IPS DF 4.7 (cell line): ENCODE data around the gene KCNMA1.

ENCODE experiments used
- DNase-seq: peaks from one replicate; pipeline ENCODE4 v3.0.0-alpha.2; 2013; ENCODE audit warnings: low spot score; ENCODE audit errors: extremely low read depth

Gene KCNMA1

GRCh38 chr10:77493239-77493806, 144.3 kb downstream of the KCNMA1 start:
- no peak for DNase-seq

- DNase-seq = no peak
These were observed 145.1 kb downstream of the KCNMA1 start for GRCh38 chr10:77492368-77492994.

GRCh38 chr10:77490534-77491314, 146.9 kb downstream of the KCNMA1 start:
- no peak for DNase-seq

DNA sequence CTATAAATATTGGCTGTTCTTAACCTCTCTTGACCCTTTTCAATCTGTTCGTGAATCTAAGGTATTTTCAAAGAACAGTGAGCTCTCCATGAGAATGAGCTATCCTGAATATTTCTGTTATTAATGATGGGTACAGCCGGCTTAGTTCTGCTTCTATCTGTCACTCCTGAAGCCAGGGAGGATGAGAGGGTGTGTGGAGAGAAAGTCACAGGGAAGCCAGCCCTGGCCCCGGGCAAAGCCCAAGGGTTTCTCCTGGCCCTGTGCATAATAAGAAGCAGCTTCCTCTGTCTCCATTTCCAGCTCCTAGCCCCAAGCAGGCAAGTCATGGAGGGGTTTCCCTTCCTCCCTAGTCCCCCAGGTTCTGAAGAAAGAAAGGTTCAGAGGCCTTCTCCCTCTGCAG, 151.1 kb downstream of the KCNMA1 start:
- no peak for DNase-seq

DNA sequence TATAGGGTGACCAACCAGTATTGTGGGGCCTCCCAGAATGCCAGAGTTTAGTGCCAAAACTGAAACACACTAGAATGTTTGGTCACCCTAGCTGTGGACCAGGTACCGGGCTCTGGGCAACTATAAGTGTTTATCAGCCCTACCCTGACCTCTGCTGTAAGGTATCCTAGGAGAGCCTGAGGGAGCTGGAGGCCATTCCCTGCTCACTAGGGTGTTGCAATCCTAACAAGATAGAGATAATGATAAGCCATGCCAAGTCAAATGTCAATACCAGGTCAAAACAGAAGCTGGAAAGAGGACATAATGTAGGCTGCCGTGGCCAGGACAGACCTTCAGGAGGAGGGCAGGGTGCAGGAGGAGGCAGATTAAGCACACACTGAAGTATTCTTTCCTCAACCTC, 151.8 kb downstream of the KCNMA1 start:
- DNase-seq = no peak

DNA sequence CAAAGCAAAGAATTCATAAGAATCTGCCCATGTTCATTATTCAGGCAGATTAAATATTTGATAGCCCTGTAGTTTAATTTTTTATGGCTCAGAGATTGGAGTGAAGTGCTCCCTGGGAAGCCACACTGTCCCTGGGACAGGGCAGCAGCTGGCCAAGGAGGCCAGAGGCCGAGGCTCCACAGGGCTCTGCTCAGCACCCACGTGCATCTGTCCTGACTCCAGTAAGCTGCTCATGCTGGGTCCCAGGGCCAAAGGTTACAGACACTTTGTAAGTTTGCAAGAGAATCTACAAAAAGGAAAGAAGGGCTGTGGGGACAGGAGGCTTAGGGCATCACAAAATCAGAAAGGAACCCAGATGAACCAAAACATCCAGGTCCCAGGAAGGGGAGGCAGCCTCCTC, 155.5 kb downstream of the KCNMA1 start:
- DNase-seq = no peak

- DNase-seq = no peak
These were observed 158.0 kb downstream of the KCNMA1 start for GRCh38 chr10:77479586-77479985.

DNA sequence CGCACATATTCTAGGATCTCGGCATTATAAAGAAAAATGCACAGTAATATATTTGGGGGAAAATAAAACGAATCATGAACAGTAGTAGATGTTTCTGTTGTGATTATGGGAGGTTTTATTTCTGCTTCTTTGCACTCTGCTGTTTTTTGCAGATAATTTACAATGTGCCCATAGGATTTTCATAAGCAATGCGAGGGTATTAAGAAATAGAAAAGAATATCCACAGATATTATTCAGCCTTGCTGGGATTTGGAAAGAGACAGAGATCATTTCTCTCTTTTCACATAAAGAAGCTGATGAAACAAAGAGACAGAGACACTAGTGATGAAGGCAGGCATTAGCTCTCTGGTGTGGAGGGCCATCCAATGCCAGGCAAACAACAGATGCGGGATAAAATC, 158.6 kb downstream of the KCNMA1 start:
- DNase-seq = no peak

GRCh38 chr10:77478247-77478961, 159.2 kb downstream of the KCNMA1 start:
- DNase-seq = no peak

DNA sequence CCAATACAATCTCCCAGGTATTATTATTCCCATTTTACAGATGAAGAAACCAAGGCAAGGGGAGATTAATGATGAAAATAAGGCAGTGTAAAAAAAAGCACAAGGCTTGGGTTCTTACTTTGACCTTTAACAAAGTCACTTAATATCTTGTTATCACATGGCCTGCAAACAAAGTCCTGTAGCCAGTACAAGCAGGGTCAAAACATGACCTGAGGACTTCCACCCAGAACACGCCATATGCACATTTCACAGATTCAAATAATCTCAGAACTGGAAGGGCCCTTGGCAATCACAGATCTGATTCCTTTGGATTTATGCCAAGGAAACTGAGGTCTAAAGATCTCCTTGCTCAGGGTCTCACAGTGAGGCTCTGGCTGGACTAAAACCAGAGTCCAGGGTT, 162.1 kb downstream of the KCNMA1 start:
- no peak for DNase-seq

GRCh38 chr10:77474939-77475338, 162.7 kb downstream of the KCNMA1 start:
- no peak for DNase-seq

GRCh38 chr10:77474386-77474785, 163.2 kb downstream of the KCNMA1 start:
- DNase-seq = no peak

GRCh38 chr10:77472146-77472545, 165.5 kb downstream of the KCNMA1 start:
- no peak for DNase-seq

DNA sequence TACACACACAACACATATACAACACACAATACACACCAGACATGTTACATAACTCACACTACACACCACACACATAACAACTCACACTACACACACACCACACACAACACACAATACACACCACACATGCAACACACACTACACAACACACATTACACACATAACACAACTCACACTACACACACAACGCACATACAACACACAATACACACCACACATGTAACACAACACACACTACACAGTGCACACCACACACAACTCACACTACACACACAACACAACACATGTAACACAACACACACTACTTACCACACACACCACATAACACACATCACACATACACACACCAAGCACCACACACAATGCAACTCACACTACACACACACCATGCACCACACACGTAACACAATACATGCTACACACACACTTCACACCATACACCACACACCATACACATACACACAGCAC, 166.5 kb downstream of the KCNMA1 start:
- no peak for DNase-seq

GRCh38 chr10:77467422-77467963, 170.1 kb downstream of the KCNMA1 start:
- DNase-seq = no peak

DNA sequence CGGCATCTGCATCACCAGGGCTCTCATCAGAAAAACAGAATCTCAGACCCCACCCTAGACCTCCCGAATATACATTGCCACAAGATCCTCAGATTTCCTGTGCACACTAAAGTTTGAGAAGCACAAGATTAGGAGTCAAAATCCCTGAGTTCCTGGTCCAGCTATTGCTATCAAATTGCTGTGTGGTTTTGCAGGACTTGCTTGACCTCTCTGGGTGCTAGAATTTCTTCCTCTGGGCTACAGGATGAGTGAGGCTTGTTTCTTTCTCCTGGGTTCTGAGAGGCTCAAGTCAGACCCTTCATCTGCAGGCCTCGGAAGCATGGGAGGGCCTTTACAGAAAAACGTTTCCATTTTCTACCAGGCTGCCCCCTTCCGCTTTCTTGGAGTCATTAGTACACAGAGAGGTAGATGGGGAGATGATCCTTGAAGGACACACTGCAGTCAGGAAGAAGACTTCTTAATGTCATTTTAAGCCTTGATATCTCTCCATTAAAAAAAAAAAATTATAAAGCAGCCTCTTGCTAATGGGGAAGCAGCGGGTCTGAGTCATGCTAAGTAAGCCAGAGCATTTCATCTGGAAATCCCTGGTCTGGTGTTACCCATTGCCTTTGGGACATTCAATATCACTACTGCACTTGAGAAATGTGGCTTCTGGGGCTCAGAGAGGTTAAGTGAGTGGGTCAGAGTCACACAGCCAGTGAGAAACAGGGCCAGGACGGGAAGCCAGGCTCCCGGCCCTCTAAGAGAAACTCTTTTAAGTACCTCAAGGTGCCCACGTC, 173.5 kb downstream of the KCNMA1 start:
- no peak for DNase-seq

DNA sequence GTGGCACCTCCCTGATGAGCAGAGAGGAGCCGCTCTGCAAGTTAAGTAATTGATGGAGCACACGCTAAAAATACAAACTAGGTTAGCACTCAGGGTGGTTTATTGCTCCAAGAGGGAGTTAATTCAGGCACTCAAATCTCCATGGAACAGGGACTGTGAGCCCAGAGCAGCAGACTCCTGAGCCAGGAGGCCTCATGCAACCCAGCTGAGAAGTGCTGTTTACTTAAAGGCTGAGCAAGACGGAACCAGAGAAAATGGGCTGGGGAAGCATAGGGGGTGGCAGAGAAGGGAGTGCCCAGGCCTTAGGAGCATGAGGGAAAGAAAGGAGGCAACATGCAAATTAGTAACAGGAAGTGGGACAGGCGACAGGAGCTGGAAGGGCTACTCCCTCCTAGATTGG, 174.1 kb downstream of the KCNMA1 start:
- no peak for DNase-seq

DNA sequence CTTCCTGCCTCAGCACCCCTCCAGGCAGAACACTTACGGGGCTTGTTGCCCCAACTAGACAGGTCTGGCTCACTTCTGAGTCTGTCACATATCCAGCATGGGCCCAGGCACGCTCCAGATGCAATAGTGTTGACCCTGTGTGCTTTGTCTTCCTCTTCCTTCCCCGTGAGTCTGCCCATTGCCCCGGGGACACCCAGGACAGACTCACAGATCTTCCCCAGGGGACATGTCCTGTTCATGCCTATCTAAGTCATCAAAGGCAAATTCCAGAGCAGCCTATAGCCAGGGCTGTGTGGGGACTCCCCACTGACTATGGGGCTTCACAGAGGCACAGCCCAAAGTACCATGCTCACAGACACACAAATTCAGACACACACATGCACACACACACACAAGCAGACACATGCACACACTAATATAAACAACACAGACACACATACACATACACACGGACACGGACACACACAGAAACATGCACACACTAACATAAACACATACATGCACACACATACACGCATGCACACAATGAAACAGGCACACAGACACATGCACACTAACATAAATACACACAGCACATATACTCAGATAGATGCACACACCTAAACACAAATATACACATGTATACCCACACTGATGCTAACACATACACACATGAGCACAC, 175.8 kb downstream of the KCNMA1 start:
- no peak for DNase-seq

DNA sequence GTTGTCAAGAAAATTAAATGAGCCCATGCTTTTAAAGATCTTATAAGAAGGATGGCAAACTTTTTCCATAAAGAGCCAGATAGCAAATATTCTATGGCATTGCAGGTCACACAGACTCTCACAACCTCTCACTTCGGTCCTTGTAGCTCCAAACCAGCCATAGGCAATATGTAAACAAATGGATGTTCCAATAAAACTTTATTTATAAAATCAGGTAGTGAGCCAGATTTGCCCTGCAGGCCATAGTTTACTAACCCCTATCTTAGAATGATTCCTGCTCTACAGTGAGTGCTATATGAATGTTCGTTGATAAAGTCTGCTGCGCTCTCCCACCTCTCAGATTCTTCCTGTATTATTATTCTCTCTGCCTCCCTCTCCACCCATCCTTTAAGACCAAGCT, 177.7 kb downstream of the KCNMA1 start:
- DNase-seq = no peak

DNA sequence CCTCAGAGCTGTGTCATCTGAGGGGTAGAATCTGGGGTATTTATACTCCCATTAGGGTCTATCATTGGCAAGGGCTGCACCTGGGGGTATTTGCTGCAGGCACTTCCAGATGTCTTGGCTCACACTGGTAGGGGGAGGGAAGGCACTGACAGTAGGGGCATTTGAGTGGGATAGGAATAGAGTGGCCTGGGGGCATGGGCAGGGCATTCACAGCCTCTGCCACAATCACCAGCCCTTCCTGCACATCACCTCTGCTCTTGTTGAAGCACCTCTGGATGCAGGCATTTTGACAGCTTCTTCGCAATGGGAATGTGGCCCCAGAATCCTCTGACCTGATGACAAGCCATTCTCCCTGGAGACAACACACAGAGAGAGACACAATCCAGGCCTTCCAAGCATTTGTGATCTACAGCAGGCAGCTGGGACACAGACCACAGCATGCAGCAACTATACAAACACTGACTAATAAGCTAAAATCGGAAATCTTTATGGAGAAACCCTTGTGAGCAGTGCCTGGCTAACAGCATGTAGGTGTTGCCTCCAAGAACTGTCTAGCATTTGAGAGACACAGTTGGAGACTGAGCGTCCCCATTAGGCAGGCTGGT, 178.5 kb downstream of the KCNMA1 start:
- no peak for DNase-seq
